Activated T-helper 17 cell treated with anti-CD3 and anti-CD28 coated beads, Interleukin-2, amount 50 U/mL, for 72 hours (primary cell): ENCODE measurements around the gene GPR142. TPM values are rescaled to one million over a fixed set of nuclear protein-coding genes. Genes with fewer than 3 reads are reported as not detected.

Experiments
- ATAC-seq: fragments of 150-1000 bp; cut with Tn5 transposase; replicated peaks from 2 replicates; pipeline ENCODE4 v1.10.0; 2021; ENCODE audit warnings: mild to moderate bottlenecking, moderate library complexity
- H3K27ac Mint-ChIP-seq: one replicate; pipeline ENCODE4 v1.8.0; 2022; ENCODE audit warnings: mixed read lengths
- H3K27me3 Mint-ChIP-seq: one replicate; pipeline ENCODE4 v1.8.0; 2022; ENCODE audit warnings: mixed read lengths
- H3K36me3 Mint-ChIP-seq: one replicate; pipeline ENCODE4 v1.8.0; 2022; ENCODE audit warnings: low read depth, mild to moderate bottlenecking, mixed read lengths
- H3K4me1 Mint-ChIP-seq: one replicate; pipeline ENCODE4 v1.8.0; 2022; ENCODE audit warnings: mixed read lengths
- H3K4me3 Mint-ChIP-seq: one replicate; pipeline ENCODE4 v1.8.0; 2022; ENCODE audit warnings: mild to moderate bottlenecking, mixed read lengths
- H3K9me3 Mint-ChIP-seq: one replicate; pipeline ENCODE4 v1.8.0; 2022; ENCODE audit warnings: mixed read lengths
- total RNA-seq, 2 donors: library from RNA; stranded (reverse); gene quantifications; one replicate each; pipeline ENCODE4 v1.2.3, GENCODE V29; 2022

The GPR142 gene
- total RNA-seq, 2 donors from 2014 or later = not detected

- H3K4me3 Mint-ChIP-seq = no peak overlapping the region
- ATAC-seq = no peak
These were observed 21.9 kb downstream of the GPR142 start for GRCh38 chr17:74389084-74389753.

GRCh38 chr17:74389937-74390679 lies 22.8 kb downstream of the GPR142 start:
- no peak for ATAC-seq
- no peak overlapping the region for H3K4me3 Mint-ChIP-seq
- no peaks in the 10 kb centered on the region for H3K4me1 Mint-ChIP-seq
- H3K27me3 Mint-ChIP-seq = no peaks in the 10 kb centered on the region
- H3K9me3 Mint-ChIP-seq = no peaks in the 10 kb centered on the region
- H3K36me3 Mint-ChIP-seq = no peaks in the 10 kb centered on the region
- H3K27ac Mint-ChIP-seq = peak overlapping the region; percentile 13

More at GRCh38 chr17:74389084-74389753, 21.9 kb downstream of the GPR142 start:
- no peaks in the 10 kb centered on the region for H3K4me1 Mint-ChIP-seq
- H3K36me3 Mint-ChIP-seq = no peaks in the 10 kb centered on the region
- H3K27me3 Mint-ChIP-seq = peaks cover 3% of the 10 kb centered on the region
- peak overlapping the region; percentile 13 for H3K27ac Mint-ChIP-seq
- no peaks in the 10 kb centered on the region for H3K9me3 Mint-ChIP-seq

- Mint-ChIP-seq H3K4me3 (no peak overlapping the region), H3K27me3 (no peaks in the 10 kb centered on the region), H3K9me3 (no peaks in the 10 kb centered on the region), H3K27ac (no peak overlapping the region), H3K36me3 (no peaks in the 10 kb centered on the region), H3K4me1 (no peaks in the 10 kb centered on the region)
- no peak for ATAC-seq
These were observed 23.7 kb downstream of the GPR142 start for GRCh38 chr17:74390680-74391653.

- no peak for ATAC-seq
- no peaks in the 10 kb centered on the region for H3K9me3 Mint-ChIP-seq
These were observed 24.5 kb downstream of the GPR142 start for GRCh38 chr17:74391771-74392170.

GRCh38 chr17:74392848-74393247 lies 25.5 kb downstream of the GPR142 start:
- H3K36me3 Mint-ChIP-seq = no peaks in the 10 kb centered on the region
- no peaks in the 10 kb centered on the region for H3K27me3 Mint-ChIP-seq
- no peak overlapping the region for H3K27ac Mint-ChIP-seq
- H3K4me1 Mint-ChIP-seq = no peaks in the 10 kb centered on the region
- H3K4me3 Mint-ChIP-seq = no peak overlapping the region
- no peaks in the 10 kb centered on the region for H3K9me3 Mint-ChIP-seq
- ATAC-seq = no peak

More at GRCh38 chr17:74391771-74392170, 24.5 kb downstream of the GPR142 start:
- Mint-ChIP-seq H3K36me3 (no peaks in the 10 kb centered on the region), H3K27me3 (no peaks in the 10 kb centered on the region), H3K4me1 (no peaks in the 10 kb centered on the region), H3K27ac (no peak overlapping the region), H3K4me3 (no peak overlapping the region)

- no peaks in the 10 kb centered on the region for H3K27me3 Mint-ChIP-seq
- H3K4me3 Mint-ChIP-seq = no peak overlapping the region
- no peak overlapping the region for H3K27ac Mint-ChIP-seq
- H3K4me1 Mint-ChIP-seq = no peaks in the 10 kb centered on the region
- H3K36me3 Mint-ChIP-seq = no peaks in the 10 kb centered on the region
- H3K9me3 Mint-ChIP-seq = no peaks in the 10 kb centered on the region
- ATAC-seq = no peak
These were observed 26.1 kb downstream of the GPR142 start for GRCh38 chr17:74393346-74393942.

GRCh38 chr17:74394275-74394950 lies 27.1 kb downstream of the GPR142 start:
- Mint-ChIP-seq H3K27me3 (no peaks in the 10 kb centered on the region), H3K4me1 (no peaks in the 10 kb centered on the region), H3K27ac (no peak overlapping the region), H3K4me3 (no peak overlapping the region), H3K36me3 (no peaks in the 10 kb centered on the region), H3K9me3 (no peaks in the 10 kb centered on the region)
- no peak for ATAC-seq

- H3K4me3 Mint-ChIP-seq = no peak overlapping the region
- H3K9me3 Mint-ChIP-seq = no peaks in the 10 kb centered on the region
- H3K27me3 Mint-ChIP-seq = no peaks in the 10 kb centered on the region
- H3K27ac Mint-ChIP-seq = no peak overlapping the region
- H3K4me1 Mint-ChIP-seq = no peaks in the 10 kb centered on the region
- no peaks in the 10 kb centered on the region for H3K36me3 Mint-ChIP-seq
- no peak for ATAC-seq
These were observed 27.7 kb downstream of the GPR142 start for GRCh38 chr17:74394977-74395376.

GRCh38 chr17:74396567-74396966 lies 29.3 kb downstream of the GPR142 start:
- H3K27ac Mint-ChIP-seq = no peak overlapping the region
- ATAC-seq = no peak
- no peaks in the 10 kb centered on the region for H3K4me1 Mint-ChIP-seq
- H3K36me3 Mint-ChIP-seq = no peaks in the 10 kb centered on the region
- no peaks in the 10 kb centered on the region for H3K9me3 Mint-ChIP-seq
- no peak overlapping the region for H3K4me3 Mint-ChIP-seq
- H3K27me3 Mint-ChIP-seq = peaks cover 3% of the 10 kb centered on the region

GRCh38 chr17:74402048-74402447 lies 34.7 kb downstream of the GPR142 start:
- Mint-ChIP-seq H3K27me3 (peaks cover 6% of the 10 kb centered on the region), H3K36me3 (no peaks in the 10 kb centered on the region), H3K9me3 (no peaks in the 10 kb centered on the region), H3K27ac (no peak overlapping the region), H3K4me1 (no peaks in the 10 kb centered on the region), H3K4me3 (no peak overlapping the region)
- ATAC-seq = no peak

GRCh38 chr17:74403512-74404137 lies 36.3 kb downstream of the GPR142 start:
- Mint-ChIP-seq H3K4me1 (no peaks in the 10 kb centered on the region), H3K9me3 (no peaks in the 10 kb centered on the region), H3K27ac (no peak overlapping the region), H3K27me3 (peaks cover 6% of the 10 kb centered on the region), H3K36me3 (no peaks in the 10 kb centered on the region), H3K4me3 (no peak overlapping the region)
- no peak for ATAC-seq

GRCh38 chr17:74404218-74404617 lies 36.9 kb downstream of the GPR142 start:
- H3K36me3 Mint-ChIP-seq = no peaks in the 10 kb centered on the region
- no peak for ATAC-seq
- no peak overlapping the region for H3K4me3 Mint-ChIP-seq
- H3K27me3 Mint-ChIP-seq = peaks cover 6% of the 10 kb centered on the region
- no peak overlapping the region for H3K27ac Mint-ChIP-seq
- H3K4me1 Mint-ChIP-seq = no peaks in the 10 kb centered on the region
- no peaks in the 10 kb centered on the region for H3K9me3 Mint-ChIP-seq

- Mint-ChIP-seq H3K4me3 (no peak overlapping the region), H3K9me3 (no peaks in the 10 kb centered on the region), H3K27me3 (peaks cover 6% of the 10 kb centered on the region), H3K36me3 (no peaks in the 10 kb centered on the region), H3K4me1 (no peaks in the 10 kb centered on the region), H3K27ac (no peak overlapping the region)
- no peak for ATAC-seq
These were observed 37.5 kb downstream of the GPR142 start for GRCh38 chr17:74404789-74405188.
